Measurements from ENCODE around the gene PHLPP1. TPM values are rescaled to one million over a fixed set of nuclear protein-coding genes. Genes with fewer than 3 reads are reported as not detected.
"Not testable (repeated sequence)": the region's sequence is repeated elsewhere in the genome, so short reads cannot be mapped to it uniquely, and the experiment has no call there.

PHLPP1 gene
- total RNA-seq, 1 experiment from 2014 or later, result 39.9 TPM

GRCh38 chr18:62709908-62710307 lies 5.4 kb upstream of the PHLPP1 start:
- H2BK15ac ChIP-seq (ENCODE audit: low read depth, low read length); H4K20me1 ChIP-seq (ENCODE audit: control insufficient read depth, insufficient read depth, insufficient read length); H3T11ph ChIP-seq (ENCODE audit: low read length); H3K9ac ChIP-seq (ENCODE audit: extremely low read depth, insufficient read length, low read length); DNase-seq; H3K4me2 ChIP-seq (ENCODE audit: insufficient read depth, insufficient read length, low read length); H3K27me3 ChIP-seq (ENCODE audit: insufficient read depth, low read length); H4K91ac ChIP-seq (ENCODE audit: insufficient read length, low read depth, low read length); H3K23me2 ChIP-seq (ENCODE audit: insufficient read length, low read depth, low read length, poor library complexity, severe bottlenecking); H2BK20ac ChIP-seq (ENCODE audit: low read depth, low read length, poor library complexity, severe bottlenecking); H3K27me3 Mint-ChIP-seq (ENCODE audit: low read depth); H3K9me3 ChIP-seq (ENCODE audit: control insufficient read depth, low read depth, low read length); H3K18ac ChIP-seq (ENCODE audit: insufficient read length, low read depth, low read length); H2BK5ac ChIP-seq (ENCODE audit: insufficient read length, low read length); H2AK5ac ChIP-seq (ENCODE audit: insufficient read length, low read length); H3K36me3 Mint-ChIP-seq (ENCODE audit: insufficient read depth in 1 of 3, low read depth in 3 of 3); H2BK120ac ChIP-seq (ENCODE audit: low read depth, low read length, poor library complexity, severe bottlenecking); H3K56ac ChIP-seq (ENCODE audit: insufficient read length, low read depth, low read length); H3K14ac ChIP-seq (ENCODE audit: insufficient read depth, low read length); H3K27ac ChIP-seq (ENCODE audit: insufficient read length, low read depth, low read length); H3K4me3 Mint-ChIP-seq; H4K8ac ChIP-seq (replicated peaks; ENCODE audit: insufficient read length, low read depth, low read length); H3K79me1 ChIP-seq (ENCODE audit: insufficient read depth, low read depth, low read length, poor library complexity, severe bottlenecking); H2AFZ ChIP-seq (ENCODE audit: low read length); H3K27ac Mint-ChIP-seq; H3K4ac ChIP-seq (ENCODE audit: low read depth, low read length); H4K5ac ChIP-seq (ENCODE audit: insufficient read length, low read depth, low read length); H2BK12ac ChIP-seq (ENCODE audit: insufficient read length, low read depth, low read length); H3K9me3 Mint-ChIP-seq; H3K4me1 ChIP-seq (ENCODE audit: insufficient read depth, low read length); H3K79me2 ChIP-seq (ENCODE audit: insufficient read depth, low read length); H3K23ac ChIP-seq (ENCODE audit: insufficient read length, low read depth, low read length): not testable (repeated sequence)
- WGBS (ENCODE audit: extremely low coverage, insufficient read length, low lambda C conversion rate), result no CpG with 5 or more reads among the region's 11 CpGs
- H3K4me1 Mint-ChIP-seq, result peaks cover 13 to 15% of the 10 kb centered on the region in 2 experiments

Data from H9 (cell line).